ENCODE results near the gene ZNF780B. TPM values are rescaled to one million over a fixed set of nuclear protein-coding genes. Genes with fewer than 3 reads are reported as not detected.

Gene ZNF780B
- polyA plus RNA-seq (2011; rRNA removed) (10.0 and 15.7 TPM in 2 replicates), polyA plus RNA-seq (2017; fragmentation: RNase III; extraction: RNeasy Plus Mini Kit Qiagen cat#74134 plus additional on column Dnase treatment) (7.1 to 10.3 TPM (median 8.7 TPM) in 3 replicates), polyA minus RNA-seq (2011; rRNA and poly(A)+ RNA removed) (21.9 and 27.0 TPM in 2 replicates)
- 2.7 and 3.7 TPM in 2 replicates for polyA plus RNA-seq (2012; cell fraction: cytosol; rRNA removed)
- 1.8 and 3.1 TPM in 2 replicates for polyA plus RNA-seq (2012; cell fraction: nucleus; rRNA removed)

DNA sequence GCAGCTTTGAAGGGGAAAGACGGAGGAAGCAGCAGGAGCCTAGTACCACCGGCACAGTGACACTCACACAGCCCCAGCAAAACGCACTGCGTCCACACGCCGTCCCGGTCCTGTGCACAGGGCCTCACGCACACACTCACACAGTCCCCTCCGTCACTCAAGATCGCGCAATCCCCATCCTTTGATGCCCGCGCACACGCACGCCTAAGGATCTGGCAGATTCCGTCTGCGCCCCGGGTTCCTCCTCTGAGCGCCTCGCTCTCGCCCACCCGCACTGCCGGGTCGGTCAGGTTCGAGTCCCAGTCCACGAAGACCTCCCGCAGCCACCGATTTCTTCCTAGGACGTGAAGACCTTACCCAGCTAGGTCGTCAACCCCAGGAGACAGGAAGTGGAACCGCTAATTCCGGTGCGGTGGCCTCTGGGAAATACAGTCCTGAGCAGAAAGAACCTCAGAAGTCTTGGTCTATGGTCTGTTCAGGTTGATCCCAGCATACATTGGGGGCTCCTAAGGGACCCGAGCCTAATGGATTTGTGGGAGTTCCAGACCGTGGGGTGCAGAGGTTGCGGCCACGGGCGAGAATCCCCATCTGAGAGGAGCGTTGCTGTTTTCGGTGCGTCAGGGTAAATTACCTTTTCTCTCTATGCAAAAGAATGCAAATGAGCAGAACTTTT, at the start of gene ZNF780B:
Gene ZNF780B (minus strand): TSS at position 400 of the 673 bp plus-strand sequence. CDS start 5,899 bp downstream, outside the sequence.
- Histone ChIP-seq H3K4me3 (peak within 1 kb of the TSS; percentile 62), H3K4me2 (peak within 1 kb of the TSS; percentile 78), H3K4me1 (0 out of 3 replicates have a peak, but pooled peaks cover 4% of the 10 kb centered on the region), H3K9me3 (peaks cover 86% of the 10 kb centered on the region), H3K27ac (peak within 1 kb of the TSS; percentile 67 to 84)
- ChIA-PET CTCF (interaction anchor here (0.7 to 2.8 kb wide), 3 partner anchors 35 to 140 kb away, joined by 3 to 11 read pairs (median 3); partner anchors contain the start of genes PSMC4 and ZNF780A), POLR2A (interaction anchor here (1.0 to 1.4 kb wide), 3 partner anchors 10 to 85 kb away, joined by 3 to 4 read pairs (median 4); partner anchors contain the start of genes PSMC4 and ZNF546)
- FAIRE-seq (peak; percentile 99), DNase-seq (ENCODE audit: low read depth in 1 of 2, low spot score in 1 of 2) (peak; percentile 84 to 93), ATAC-seq (peak; percentile 97 to 99)
- TF ChIP-seq JUN (IDR thresholded peaks at IDR 0.05) (peak in 1 of 2 experiments; percentile 78; a peak in 2 of 5 replicates), CBX2 (IDR thresholded peaks at IDR 0.05; ENCODE audit: borderline replicate concordance, low read depth) (no peak), KDM5A (IDR thresholded peaks at IDR 0.05) (no peak), POLR2A (IDR thresholded peaks at IDR 0.05; ENCODE audit: low read length) (peak; percentile 52; the same call in 1 of the 2 replicates), FOXS1 (CRISPR knock-in tag; IDR thresholded peaks at IDR 0.05) (peak; percentile 52; the same call in 1 of the 2 replicates), HOXB13 (CRISPR knock-in tag; IDR thresholded peaks at IDR 0.05; ENCODE audit: low read depth) (peak; percentile 83; the same call in 1 of the 2 replicates), ZNF302 (CRISPR knock-in tag; IDR thresholded peaks at IDR 0.05) (0 out of 2 replicates have a peak, but pooled peaks have one; percentile 22), TFCP2L1 (CRISPR knock-in tag; IDR thresholded peaks at IDR 0.05) (no peak), FOSL2 (IDR thresholded peaks at IDR 0.05) (no peak), FOSL2 (CRISPR knock-in tag; IDR thresholded peaks at IDR 0.05) (no peak), EHF (CRISPR knock-in tag; IDR thresholded peaks at IDR 0.05) (0 out of 2 replicates have a peak, but pooled peaks have one; percentile 54), GATA3 (IDR thresholded peaks at IDR 0.05; ENCODE audit: borderline replicate concordance) (peak; percentile 56; the same call in 1 of the 2 replicates), PHF8 (IDR thresholded peaks at IDR 0.05; ENCODE audit: borderline replicate concordance, low read depth) (peak; percentile 66), RNF2 (IDR thresholded peaks at IDR 0.05; ENCODE audit: borderline replicate concordance, low read depth) (peak; percentile 47; the same call in 1 of the 2 replicates), RAD21 (conservative IDR thresholded peaks at IDR 0.05 in 1 of 2, IDR thresholded peaks at IDR 0.05 in 1 of 2) (no peak)
- TF ChIP-seq, protein P1, sequence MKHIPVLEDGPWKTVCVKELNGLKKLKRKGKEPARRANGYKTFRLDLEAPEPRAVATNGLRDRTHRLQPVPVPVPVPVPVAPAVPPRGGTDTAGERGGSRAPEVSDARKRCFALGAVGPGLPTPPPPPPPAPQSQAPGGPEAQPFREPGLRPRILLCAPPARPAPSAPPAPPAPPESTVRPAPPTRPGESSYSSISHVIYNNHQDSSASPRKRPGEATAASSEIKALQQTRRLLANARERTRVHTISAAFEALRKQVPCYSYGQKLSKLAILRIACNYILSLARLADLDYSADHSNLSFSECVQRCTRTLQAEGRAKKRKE (CRISPR knock-in tag; IDR thresholded peaks at IDR 0.05; ENCODE audit: low read depth): peak; percentile 52; the same call in 1 of the 2 replicates
- TF ChIP-seq, protein P2, sequence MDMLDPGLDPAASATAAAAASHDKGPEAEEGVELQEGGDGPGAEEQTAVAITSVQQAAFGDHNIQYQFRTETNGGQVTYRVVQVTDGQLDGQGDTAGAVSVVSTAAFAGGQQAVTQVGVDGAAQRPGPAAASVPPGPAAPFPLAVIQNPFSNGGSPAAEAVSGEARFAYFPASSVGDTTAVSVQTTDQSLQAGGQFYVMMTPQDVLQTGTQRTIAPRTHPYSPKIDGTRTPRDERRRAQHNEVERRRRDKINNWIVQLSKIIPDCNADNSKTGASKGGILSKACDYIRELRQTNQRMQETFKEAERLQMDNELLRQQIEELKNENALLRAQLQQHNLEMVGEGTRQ (IDR thresholded peaks at IDR 0.05): no peak
- TF ChIP-seq, protein P3, sequence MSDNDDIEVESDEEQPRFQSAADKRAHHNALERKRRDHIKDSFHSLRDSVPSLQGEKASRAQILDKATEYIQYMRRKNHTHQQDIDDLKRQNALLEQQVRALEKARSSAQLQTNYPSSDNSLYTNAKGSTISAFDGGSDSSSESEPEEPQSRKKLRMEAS (IDR thresholded peaks at IDR 0.05): peak; percentile 95
- TF ChIP-seq, protein P4, sequence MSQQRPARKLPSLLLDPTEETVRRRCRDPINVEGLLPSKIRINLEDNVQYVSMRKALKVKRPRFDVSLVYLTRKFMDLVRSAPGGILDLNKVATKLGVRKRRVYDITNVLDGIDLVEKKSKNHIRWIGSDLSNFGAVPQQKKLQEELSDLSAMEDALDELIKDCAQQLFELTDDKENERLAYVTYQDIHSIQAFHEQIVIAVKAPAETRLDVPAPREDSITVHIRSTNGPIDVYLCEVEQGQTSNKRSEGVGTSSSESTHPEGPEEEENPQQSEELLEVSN (IDR thresholded peaks at IDR 0.05; ENCODE audit: borderline replicate concordance, low read depth): peak; percentile 92
- TF ChIP-seq, protein P5, sequence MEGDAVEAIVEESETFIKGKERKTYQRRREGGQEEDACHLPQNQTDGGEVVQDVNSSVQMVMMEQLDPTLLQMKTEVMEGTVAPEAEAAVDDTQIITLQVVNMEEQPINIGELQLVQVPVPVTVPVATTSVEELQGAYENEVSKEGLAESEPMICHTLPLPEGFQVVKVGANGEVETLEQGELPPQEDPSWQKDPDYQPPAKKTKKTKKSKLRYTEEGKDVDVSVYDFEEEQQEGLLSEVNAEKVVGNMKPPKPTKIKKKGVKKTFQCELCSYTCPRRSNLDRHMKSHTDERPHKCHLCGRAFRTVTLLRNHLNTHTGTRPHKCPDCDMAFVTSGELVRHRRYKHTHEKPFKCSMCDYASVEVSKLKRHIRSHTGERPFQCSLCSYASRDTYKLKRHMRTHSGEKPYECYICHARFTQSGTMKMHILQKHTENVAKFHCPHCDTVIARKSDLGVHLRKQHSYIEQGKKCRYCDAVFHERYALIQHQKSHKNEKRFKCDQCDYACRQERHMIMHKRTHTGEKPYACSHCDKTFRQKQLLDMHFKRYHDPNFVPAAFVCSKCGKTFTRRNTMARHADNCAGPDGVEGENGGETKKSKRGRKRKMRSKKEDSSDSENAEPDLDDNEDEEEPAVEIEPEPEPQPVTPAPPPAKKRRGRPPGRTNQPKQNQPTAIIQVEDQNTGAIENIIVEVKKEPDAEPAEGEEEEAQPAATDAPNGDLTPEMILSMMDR (IDR thresholded peaks at IDR 0.05): no peak
- TF ChIP-seq, protein P6, sequence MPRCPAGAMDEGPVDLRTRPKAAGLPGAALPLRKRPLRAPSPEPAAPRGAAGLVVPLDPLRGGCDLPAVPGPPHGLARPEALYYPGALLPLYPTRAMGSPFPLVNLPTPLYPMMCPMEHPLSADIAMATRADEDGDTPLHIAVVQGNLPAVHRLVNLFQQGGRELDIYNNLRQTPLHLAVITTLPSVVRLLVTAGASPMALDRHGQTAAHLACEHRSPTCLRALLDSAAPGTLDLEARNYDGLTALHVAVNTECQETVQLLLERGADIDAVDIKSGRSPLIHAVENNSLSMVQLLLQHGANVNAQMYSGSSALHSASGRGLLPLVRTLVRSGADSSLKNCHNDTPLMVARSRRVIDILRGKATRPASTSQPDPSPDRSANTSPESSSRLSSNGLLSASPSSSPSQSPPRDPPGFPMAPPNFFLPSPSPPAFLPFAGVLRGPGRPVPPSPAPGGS (IDR thresholded peaks at IDR 0.05): peak; percentile 60; the same call in 1 of the 3 replicates
- TF ChIP-seq, protein P7, sequence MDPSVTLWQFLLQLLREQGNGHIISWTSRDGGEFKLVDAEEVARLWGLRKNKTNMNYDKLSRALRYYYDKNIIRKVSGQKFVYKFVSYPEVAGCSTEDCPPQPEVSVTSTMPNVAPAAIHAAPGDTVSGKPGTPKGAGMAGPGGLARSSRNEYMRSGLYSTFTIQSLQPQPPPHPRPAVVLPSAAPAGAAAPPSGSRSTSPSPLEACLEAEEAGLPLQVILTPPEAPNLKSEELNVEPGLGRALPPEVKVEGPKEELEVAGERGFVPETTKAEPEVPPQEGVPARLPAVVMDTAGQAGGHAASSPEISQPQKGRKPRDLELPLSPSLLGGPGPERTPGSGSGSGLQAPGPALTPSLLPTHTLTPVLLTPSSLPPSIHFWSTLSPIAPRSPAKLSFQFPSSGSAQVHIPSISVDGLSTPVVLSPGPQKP (IDR thresholded peaks at IDR 0.05; ENCODE audit: low read depth, low read length): no peak
- 4% methylated on average over 41 of the region's 41 CpGs for WGBS (ENCODE audit: missing lambda C conversion rate)

Data from A549 (cell line).